ENCODE results near the gene CUL4B.

DNA sequence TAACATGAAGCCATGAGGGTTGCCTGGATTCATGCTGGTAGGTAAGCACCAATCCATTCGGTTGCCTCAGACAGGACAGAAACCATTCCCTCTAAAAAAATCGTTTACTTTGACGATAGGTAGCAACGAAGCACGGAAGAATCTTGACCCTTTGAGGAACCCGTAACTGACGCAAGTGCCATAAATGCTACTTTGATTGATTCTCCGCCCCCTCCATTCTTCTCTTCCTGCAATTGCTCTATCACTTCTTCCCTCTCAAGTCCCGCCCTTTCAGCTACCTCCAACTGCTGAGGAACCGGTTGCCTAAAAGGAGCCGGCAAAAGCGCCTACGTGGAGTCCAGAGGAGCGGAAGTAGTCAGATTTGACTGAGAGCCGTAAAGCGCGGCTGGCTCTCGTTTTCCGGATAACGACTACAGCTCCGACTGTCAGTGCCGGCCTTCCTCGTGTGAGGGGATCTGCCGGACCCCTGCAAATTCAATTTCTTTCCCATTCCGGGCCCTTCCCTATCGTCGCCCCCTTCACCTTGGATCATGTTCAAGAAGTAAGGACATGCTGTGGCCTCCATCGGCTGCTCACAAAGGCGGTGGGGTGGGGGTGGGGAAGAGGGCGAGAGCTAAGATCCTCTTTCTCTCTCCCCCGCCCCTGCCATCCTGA lies 43.1 kb upstream of the CUL4B start, which contains the start of gene MCTS1:
- TF ChIP-seq, protein P1, sequence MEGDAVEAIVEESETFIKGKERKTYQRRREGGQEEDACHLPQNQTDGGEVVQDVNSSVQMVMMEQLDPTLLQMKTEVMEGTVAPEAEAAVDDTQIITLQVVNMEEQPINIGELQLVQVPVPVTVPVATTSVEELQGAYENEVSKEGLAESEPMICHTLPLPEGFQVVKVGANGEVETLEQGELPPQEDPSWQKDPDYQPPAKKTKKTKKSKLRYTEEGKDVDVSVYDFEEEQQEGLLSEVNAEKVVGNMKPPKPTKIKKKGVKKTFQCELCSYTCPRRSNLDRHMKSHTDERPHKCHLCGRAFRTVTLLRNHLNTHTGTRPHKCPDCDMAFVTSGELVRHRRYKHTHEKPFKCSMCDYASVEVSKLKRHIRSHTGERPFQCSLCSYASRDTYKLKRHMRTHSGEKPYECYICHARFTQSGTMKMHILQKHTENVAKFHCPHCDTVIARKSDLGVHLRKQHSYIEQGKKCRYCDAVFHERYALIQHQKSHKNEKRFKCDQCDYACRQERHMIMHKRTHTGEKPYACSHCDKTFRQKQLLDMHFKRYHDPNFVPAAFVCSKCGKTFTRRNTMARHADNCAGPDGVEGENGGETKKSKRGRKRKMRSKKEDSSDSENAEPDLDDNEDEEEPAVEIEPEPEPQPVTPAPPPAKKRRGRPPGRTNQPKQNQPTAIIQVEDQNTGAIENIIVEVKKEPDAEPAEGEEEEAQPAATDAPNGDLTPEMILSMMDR (IDR thresholded peaks at IDR 0.05; ENCODE audit: low read depth, low read length), result no peak
- no peak for TF ChIP-seq MAX (IDR thresholded peaks at IDR 0.05; ENCODE audit: low read depth, low read length)

All from NB4 (cell line).